HepG2 (cell line): ENCODE data around the gene SELENOH. TPM values are rescaled to one million over a fixed set of nuclear protein-coding genes. Genes with fewer than 3 reads are reported as not detected.

Experiments used
- ATM ChIP-seq: fragments of 450-650 bp; IDR thresholded peaks from 2 replicates; pipeline ENCODE4 v1.7.1; 2017; ENCODE audit warnings: mild to moderate bottlenecking, borderline replicate concordance
- CBX5 ChIP-seq: sonication (generic); formaldehyde crosslinking; IDR thresholded peaks from 2 replicates; pipeline ENCODE4 v1.4.0; 2020; ENCODE audit warnings: missing genetic modification reagents, borderline replicate concordance
- EEA1 ChIP-seq: sonication (generic); formaldehyde crosslinking; IDR thresholded peaks from 2 replicates; pipeline ENCODE4 v1.5.1; 2020; ENCODE audit warnings: mild to moderate bottlenecking, missing genetic modification reagents, borderline replicate concordance
- ERF ChIP-seq: IDR thresholded peaks from 2 replicates; pipeline ENCODE4 v1.6.1; 2018; ENCODE audit warnings: missing biosample characterization, missing genetic modification reagents
- EZH2 ChIP-seq: conservative IDR thresholded peaks from 2 replicates; pipeline ENCODE4 v1.6.1; 2012; ENCODE audit warnings: mild to moderate bottlenecking, low read depth, low read length, moderate library complexity
- FOXK1 ChIP-seq: sonication (generic); formaldehyde crosslinking; IDR thresholded peaks from 2 replicates; pipeline ENCODE4 v1.4.0; 2020; ENCODE audit warnings: low read depth, missing genetic modification reagents, borderline replicate concordance
- ISX ChIP-seq: sonication (generic); formaldehyde crosslinking; conservative IDR thresholded peaks from 2 replicates; pipeline ENCODE4 v1.5.0; 2020; ENCODE audit warnings: missing genetic modification reagents
- KMT2A ChIP-seq: sonication (generic); formaldehyde crosslinking; IDR thresholded peaks from 2 replicates; pipeline ENCODE4 v1.4.0; 2020; ENCODE audit warnings: missing genetic modification reagents
- MAZ ChIP-seq, 2 experiments: sonication (generic) in 1 of 2; formaldehyde crosslinking in 1 of 2; IDR thresholded peaks; 2 replicates each; pipeline versions ENCODE4 v1.5.0 to v1.6.1; 2012 to 2020; ENCODE audit warnings: low read depth in 2 of 2, mild to moderate bottlenecking in 2 of 2, borderline replicate concordance in 1 of 2, improper control_type of control experiment in 1 of 2, low read length in 1 of 2, missing genetic modification reagents in 1 of 2, moderate library complexity in 1 of 2
- MYPOP ChIP-seq: sonication (generic); formaldehyde crosslinking; IDR thresholded peaks from 2 replicates; pipeline ENCODE4 v1.8.1; 2023; ENCODE audit warnings: mild to moderate bottlenecking, moderate library complexity, missing genetic modification reagents
- SOX5 ChIP-seq: IDR thresholded peaks from 2 replicates; pipeline ENCODE4 v1.6.1; 2016; ENCODE audit warnings: borderline replicate concordance
- SP140L ChIP-seq: sonication (generic); formaldehyde crosslinking; IDR thresholded peaks from 2 replicates; pipeline ENCODE4 v1.4.0; 2020; ENCODE audit warnings: missing genetic modification reagents, borderline replicate concordance
- TSC22D2 ChIP-seq: sonication (generic); formaldehyde crosslinking; IDR thresholded peaks from 2 replicates; pipeline ENCODE4 v1.5.1; 2020; ENCODE audit warnings: missing genetic modification reagents, mild to moderate bottlenecking, borderline replicate concordance
- ZBTB2 ChIP-seq: sonication (generic); formaldehyde crosslinking; IDR thresholded peaks from 2 replicates; pipeline ENCODE4 v1.8.0; 2022; ENCODE audit warnings: low read depth, missing genetic modification reagents
- ZBTB3 ChIP-seq: sonication (generic); formaldehyde crosslinking; IDR thresholded peaks from 2 replicates; pipeline ENCODE4 v1.4.0; 2020; ENCODE audit warnings: low read depth, mild to moderate bottlenecking, moderate library complexity, missing genetic modification reagents, borderline replicate concordance
- ZMYM3 ChIP-seq: sonication (generic); formaldehyde crosslinking; IDR thresholded peaks from 2 replicates; pipeline ENCODE4 v1.5.1; 2020; ENCODE audit warnings: mild to moderate bottlenecking, missing genetic modification reagents
- ZNF326 ChIP-seq: sonication (generic); formaldehyde crosslinking; IDR thresholded peaks from 2 replicates; pipeline ENCODE4 v1.4.0; 2020; ENCODE audit warnings: missing genetic modification reagents, borderline replicate concordance
- ZNF329 ChIP-seq: sonication (generic); formaldehyde crosslinking; IDR thresholded peaks from 2 replicates; pipeline ENCODE4 v1.9.0; 2021; ENCODE audit warnings: low read depth, mild to moderate bottlenecking, missing genetic modification reagents
- ZNF7 ChIP-seq: IDR thresholded peaks from 2 replicates; pipeline ENCODE4 v1.6.1; 2016; ENCODE audit warnings: missing biosample characterization, missing genetic modification reagents
- ZNF781 ChIP-seq: sonication (generic); formaldehyde crosslinking; IDR thresholded peaks from 2 replicates; pipeline ENCODE4 v1.5.1; 2020; ENCODE audit warnings: borderline replicate concordance, mild to moderate bottlenecking, missing genetic modification reagents; ENCODE audit errors: not compliant biosample characterization
- polyA plus RNA-seq, 8 experiments: library from polyadenylated mRNA; depleted of rRNA in 3 of 8; stranded (reverse) in 7 of 8; unstranded in 1 of 8; fragments of >200 nt; fragmentation: Illumina TruSeq in 4 of 8; extraction: Trizol in 4 of 8; gene quantifications; 2 replicates each; pipeline versions ENCODE4 v1.2.1 to v1.2.3, GENCODE V29; 2011 to 2016; ENCODE audit warnings: low read depth in 4 of 8, missing spikeins in 1 of 8, mixed read lengths in 1 of 8; ENCODE audit not compliant: insufficient read depth in 1 of 8
- total RNA-seq, 5 experiments: library from RNA; depleted of rRNA; stranded (reverse); fragments of >200 nt; fragmentation: Illumina TruSeq; extraction: Trizol; gene quantifications; 2 replicates each; pipeline ENCODE4 v1.2.3, GENCODE V29; 2016; ENCODE audit warnings: low read depth in 1 of 5
- TF ChIP-seq, protein P1 (sequence below): sonication (generic); formaldehyde crosslinking; IDR thresholded peaks from 2 replicates; pipeline ENCODE4 v1.5.1; 2020; ENCODE audit warnings: mild to moderate bottlenecking, missing genetic modification reagents, moderate library complexity
- TF ChIP-seq, protein P2 (sequence below): sonication (generic); formaldehyde crosslinking; IDR thresholded peaks from 2 replicates; pipeline ENCODE4 v1.4.0; 2020; ENCODE audit warnings: missing genetic modification reagents

SELENOH gene
- total and polyA plus RNA-seq, 2 of the 13 experiments (the other 11 are each of a cell fraction or from before 2014, with no cell fraction given), result 27.2 to 77.4 TPM

DNA sequence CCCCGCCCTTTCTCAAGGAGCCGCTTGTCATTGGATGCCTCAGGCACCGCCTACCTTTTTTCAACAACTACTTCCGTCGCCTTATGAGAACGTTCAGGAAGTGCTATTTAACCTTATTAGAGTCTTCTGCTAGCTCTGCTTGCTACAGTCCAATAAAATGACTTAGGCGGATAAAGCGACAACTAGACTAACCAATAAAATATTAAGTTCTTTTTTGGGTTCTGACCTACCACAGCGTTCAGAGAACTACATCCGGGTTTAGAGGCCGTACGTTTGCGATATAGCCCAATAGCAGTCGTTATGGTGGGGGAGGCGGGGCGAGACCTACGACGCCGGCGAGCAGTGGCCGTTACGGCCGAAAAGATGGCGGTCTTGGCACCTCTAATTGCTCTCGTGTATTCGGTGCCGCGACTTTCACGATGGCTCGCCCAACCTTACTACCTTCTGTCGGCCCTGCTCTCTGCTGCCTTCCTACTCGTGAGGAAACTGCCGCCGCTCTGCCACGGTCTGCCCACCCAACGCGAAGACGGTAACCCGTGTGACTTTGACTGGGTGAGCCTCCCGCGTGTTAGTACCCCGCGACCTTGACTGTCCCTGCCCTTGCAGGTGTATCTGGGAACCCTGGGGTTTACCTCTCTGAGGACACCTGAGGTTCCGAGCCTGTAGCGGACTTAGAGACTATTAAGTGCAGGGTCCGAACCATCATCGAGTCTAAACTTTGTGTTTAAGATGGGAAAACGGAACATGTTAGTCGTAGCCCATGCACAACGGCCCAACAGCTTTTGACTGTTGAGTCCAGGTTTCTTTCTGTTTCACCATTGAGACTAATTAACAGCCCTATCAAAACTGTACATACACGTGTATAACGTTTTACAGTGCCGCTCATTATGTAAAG is 28.8 kb upstream of the SELENOH start, which contains the start of gene TMX2 (continued):
- no peak for TF ChIP-seq ZMYM3 (CRISPR knock-in tag)
- peak; percentile 39; the same call in 1 of the 2 replicates for TF ChIP-seq FOXK1 (CRISPR knock-in tag)
- TF ChIP-seq, protein P1, sequence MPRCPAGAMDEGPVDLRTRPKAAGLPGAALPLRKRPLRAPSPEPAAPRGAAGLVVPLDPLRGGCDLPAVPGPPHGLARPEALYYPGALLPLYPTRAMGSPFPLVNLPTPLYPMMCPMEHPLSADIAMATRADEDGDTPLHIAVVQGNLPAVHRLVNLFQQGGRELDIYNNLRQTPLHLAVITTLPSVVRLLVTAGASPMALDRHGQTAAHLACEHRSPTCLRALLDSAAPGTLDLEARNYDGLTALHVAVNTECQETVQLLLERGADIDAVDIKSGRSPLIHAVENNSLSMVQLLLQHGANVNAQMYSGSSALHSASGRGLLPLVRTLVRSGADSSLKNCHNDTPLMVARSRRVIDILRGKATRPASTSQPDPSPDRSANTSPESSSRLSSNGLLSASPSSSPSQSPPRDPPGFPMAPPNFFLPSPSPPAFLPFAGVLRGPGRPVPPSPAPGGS (CRISPR knock-in tag), result no peak
- no peak for TF ChIP-seq ISX (CRISPR knock-in tag)
- TF ChIP-seq SP140L (CRISPR knock-in tag), result no peak
- no peak for TF ChIP-seq SOX5
- no peak for TF ChIP-seq ZBTB2 (CRISPR knock-in tag)
- TF ChIP-seq ZNF781 (CRISPR knock-in tag), result no peak
- no peak for TF ChIP-seq EEA1 (CRISPR knock-in tag)
- 0 out of 2 replicates have a peak, but pooled peaks have one; percentile 11 for TF ChIP-seq TSC22D2
- no peak for TF ChIP-seq EZH2
- TF ChIP-seq, protein P2, sequence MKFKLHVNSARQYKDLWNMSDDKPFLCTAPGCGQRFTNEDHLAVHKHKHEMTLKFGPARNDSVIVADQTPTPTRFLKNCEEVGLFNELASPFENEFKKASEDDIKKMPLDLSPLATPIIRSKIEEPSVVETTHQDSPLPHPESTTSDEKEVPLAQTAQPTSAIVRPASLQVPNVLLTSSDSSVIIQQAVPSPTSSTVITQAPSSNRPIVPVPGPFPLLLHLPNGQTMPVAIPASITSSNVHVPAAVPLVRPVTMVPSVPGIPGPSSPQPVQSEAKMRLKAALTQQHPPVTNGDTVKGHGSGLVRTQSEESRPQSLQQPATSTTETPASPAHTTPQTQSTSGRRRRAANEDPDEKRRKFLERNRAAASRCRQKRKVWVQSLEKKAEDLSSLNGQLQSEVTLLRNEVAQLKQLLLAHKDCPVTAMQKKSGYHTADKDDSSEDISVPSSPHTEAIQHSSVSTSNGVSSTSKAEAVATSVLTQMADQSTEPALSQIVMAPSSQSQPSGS (CRISPR knock-in tag), result no peak
- peak; percentile 85; the same call in 1 of the 2 replicates for TF ChIP-seq MAZ (IDR thresholded peaks at IDR 0.05; ENCODE audit: borderline replicate concordance, low read depth, low read length)
- TF ChIP-seq MAZ (CRISPR knock-in tag; IDR thresholded peaks at IDR 0.05; ENCODE audit: low read depth), result no peak
- TF ChIP-seq CBX5 (CRISPR knock-in tag), result no peak
- TF ChIP-seq MYPOP (CRISPR knock-in tag), result peak; percentile 61; the same call in 1 of the 2 replicates
- TF ChIP-seq ERF, result no peak
- TF ChIP-seq KMT2A (CRISPR knock-in tag), result peak; percentile 77
- TF ChIP-seq ZNF326 (CRISPR knock-in tag), result no peak
- TF ChIP-seq ZNF7 (CRISPR knock-in tag), result no peak
- TF ChIP-seq ZBTB3 (CRISPR knock-in tag), result no peak
- no peak for TF ChIP-seq ZNF329
- no peak for TF ChIP-seq ATM
